Common myeloid progenitor, CD34-positive (primary cell): ENCODE measurements around the gene OR10H1.
A peak's percentile ranks its signal among the peaks of the same experiment; 100 is the strongest.
"Not testable (repeated sequence)": the region's sequence is repeated elsewhere in the genome, so short reads cannot be mapped to it uniquely, and the experiment has no call there.

Experiments
- CTCF ChIA-PET: fragments of 350-600 bp; sonication (Branson Sonifier 250); formaldehyde crosslinking; loops from one replicate; lab custom pipeline; 2021; ENCODE audit warnings: antibody characterized with exemption; lab: Charles Lee
- POLR2A ChIA-PET: fragments of 350-600 bp; sonication (Branson Sonifier 250); formaldehyde crosslinking; loops from one replicate; lab custom pipeline; 2021; ENCODE audit warnings: antibody characterized with exemption; lab: Charles Lee
- DNase-seq, 3 donors: peaks; one replicate each; pipeline versions ENCODE4 v3.0.0 to v3.0.0-alpha.2; 2013
- H3K27ac ChIP-seq, 2 experiments: 1 replicate in 1 of 2; 2 replicates in 1 of 2; pipeline ENCODE4 v1.7.0; 2013; ENCODE audit warnings: inconsistent platforms in 2 of 2, low read length in 2 of 2, mild to moderate bottlenecking in 2 of 2, low read depth in 1 of 2, moderate library complexity in 1 of 2; ENCODE audit not compliant: severe bottlenecking in 2 of 2, insufficient read depth in 1 of 2, poor library complexity in 1 of 2
- H3K27me3 ChIP-seq, 5 experiments: replicated peaks in 2 of 5; 1 replicate in 3 of 5; 2 replicates in 2 of 5; pipeline versions ENCODE4 v1.6.1 to v1.7.0; 2013; ENCODE audit warnings: low read length in 4 of 5, mild to moderate bottlenecking in 2 of 5, moderate library complexity in 2 of 5, inconsistent platforms in 1 of 5; ENCODE audit not compliant: insufficient read depth in 5 of 5, control insufficient read depth in 4 of 5
- H3K36me3 ChIP-seq, 4 experiments: 1 replicate in 2 of 4; 2 replicates in 2 of 4; pipeline versions ENCODE4 v1.6.1 to v1.7.0; 2013; ENCODE audit warnings: low read length in 3 of 4, control low read depth in 1 of 4, mild to moderate bottlenecking in 1 of 4; ENCODE audit not compliant: control insufficient read depth in 4 of 4, insufficient read depth in 4 of 4
- H3K4me1 ChIP-seq, 4 experiments: 1 replicate in 3 of 4; 2 replicates in 1 of 4; pipeline versions ENCODE4 v1.6.1 to v1.7.1; 2013; ENCODE audit warnings: low read length in 3 of 4, mild to moderate bottlenecking in 3 of 4, control low read depth in 1 of 4, inconsistent platforms in 1 of 4, moderate library complexity in 1 of 4; ENCODE audit not compliant: control insufficient read depth in 4 of 4, insufficient read depth in 4 of 4; ENCODE audit errors: control extremely low read depth in 1 of 4
- H3K4me3 ChIP-seq, 7 experiments: 1 replicate in 4 of 7; 2 replicates in 3 of 7; pipeline versions ENCODE4 v1.5.1 to v1.7.0; 2013; ENCODE audit warnings: mild to moderate bottlenecking in 7 of 7, low read length in 6 of 7, moderate library complexity in 6 of 7, inconsistent platforms in 2 of 7, low read depth in 2 of 7, control low read depth in 1 of 7; ENCODE audit not compliant: insufficient read depth in 4 of 7, control insufficient read depth in 1 of 7; ENCODE audit errors: extremely low read depth in 1 of 7
- H3K9me3 ChIP-seq, 5 experiments: 1 replicate in 4 of 5; 2 replicates in 1 of 5; pipeline versions ENCODE4 v1.6.1 to v1.7.1; 2013; ENCODE audit warnings: low read length in 4 of 5, mild to moderate bottlenecking in 2 of 5, inconsistent platforms in 1 of 5, low read depth in 1 of 5, moderate library complexity in 1 of 5; ENCODE audit not compliant: control insufficient read depth in 4 of 5, insufficient read depth in 2 of 5; ENCODE audit errors: control extremely low read depth in 1 of 5
- WGBS: methylation state at CpG from one replicate; pipeline ENCODE4 v1.1.5; 2013; ENCODE audit not compliant: insufficient coverage; 5-methylcytosine and 5-hydroxymethylcytosine counted together

The OR10H1 gene

DNA sequence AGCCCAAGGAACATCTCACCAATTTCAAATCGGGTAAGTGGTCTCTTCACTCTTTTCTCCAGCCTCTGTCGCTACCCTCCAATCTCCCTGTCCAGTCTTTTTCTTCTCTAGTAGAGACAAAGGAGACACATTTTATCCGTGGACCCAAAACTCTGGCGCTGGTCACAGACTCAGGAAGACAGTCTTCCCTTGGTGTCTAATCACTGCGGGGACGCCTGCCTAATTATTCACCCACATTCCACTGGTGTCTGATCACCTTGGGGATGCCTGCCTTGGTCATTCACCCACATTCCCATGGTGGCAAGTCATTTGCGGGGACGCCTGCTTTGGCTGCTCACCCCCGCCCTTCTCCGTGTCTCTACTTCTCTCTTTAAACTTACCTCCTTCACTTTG lies 13.8 kb upstream of the OR10H1 start:
- WGBS = 96% methylated on average over 10 of the region's 10 CpGs
- no peaks in the 10 kb centered on the region for H3K36me3 ChIP-seq
- no peak for DNase-seq
- CTCF ChIA-PET = no interaction called here
- H3K27me3 ChIP-seq = no peaks in the 10 kb centered on the region
- peaks cover 0 to 8% (median 3%) of the 10 kb centered on the region in 4 experiments for H3K4me1 ChIP-seq
- no peak overlapping the region for H3K4me3 ChIP-seq
- H3K9me3 ChIP-seq = no peaks in the 10 kb centered on the region
- peak overlapping the region in 1 of 2 experiments; percentile 77 for H3K27ac ChIP-seq
- POLR2A ChIA-PET = no interaction called here

DNA sequence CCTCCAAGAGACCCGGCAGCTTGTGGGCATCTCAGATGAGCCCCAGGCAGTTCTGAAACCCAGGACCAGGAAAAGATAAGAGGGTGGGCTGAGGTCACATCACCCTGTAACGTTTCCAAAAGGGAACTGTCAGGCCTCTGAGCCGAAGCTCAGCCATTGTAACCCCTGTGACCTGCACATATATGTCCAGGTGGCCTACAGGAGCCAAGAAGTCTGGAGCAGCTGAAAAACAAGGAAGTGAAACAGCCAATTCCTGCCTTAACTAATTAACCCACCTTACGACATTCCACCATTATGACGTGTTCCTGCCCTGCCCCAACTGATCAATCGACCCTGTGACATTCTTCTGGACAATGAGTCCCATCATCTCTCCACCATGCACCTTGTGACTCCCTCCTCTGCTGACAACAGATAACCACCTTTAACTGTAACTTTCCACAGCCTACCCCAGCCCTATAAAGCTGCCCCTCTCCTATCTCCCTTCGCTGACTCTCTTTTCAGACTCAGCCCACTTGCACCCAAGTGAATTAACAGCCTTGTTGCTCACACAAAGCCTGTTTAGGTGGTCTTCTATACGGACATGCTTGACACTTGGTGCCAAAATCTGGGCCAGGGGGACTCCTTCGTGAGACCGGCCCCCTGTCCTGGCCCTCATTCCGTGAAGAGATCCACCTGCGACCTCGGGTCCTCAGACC lies 13.3 kb upstream of the OR10H1 start:
- H3K27me3 ChIP-seq, H3K9me3 ChIP-seq, POLR2A ChIA-PET, H3K4me3 ChIP-seq, H3K36me3 ChIP-seq, H3K4me1 ChIP-seq, CTCF ChIA-PET: not testable (repeated sequence)
- peak in 1 of 3 donors; percentile 24 for DNase-seq
- 81% methylated on average over 12 of the region's 13 CpGs for WGBS
- H3K27ac ChIP-seq = peak overlapping the region in 1 of 2 experiments; percentile 77

DNA sequence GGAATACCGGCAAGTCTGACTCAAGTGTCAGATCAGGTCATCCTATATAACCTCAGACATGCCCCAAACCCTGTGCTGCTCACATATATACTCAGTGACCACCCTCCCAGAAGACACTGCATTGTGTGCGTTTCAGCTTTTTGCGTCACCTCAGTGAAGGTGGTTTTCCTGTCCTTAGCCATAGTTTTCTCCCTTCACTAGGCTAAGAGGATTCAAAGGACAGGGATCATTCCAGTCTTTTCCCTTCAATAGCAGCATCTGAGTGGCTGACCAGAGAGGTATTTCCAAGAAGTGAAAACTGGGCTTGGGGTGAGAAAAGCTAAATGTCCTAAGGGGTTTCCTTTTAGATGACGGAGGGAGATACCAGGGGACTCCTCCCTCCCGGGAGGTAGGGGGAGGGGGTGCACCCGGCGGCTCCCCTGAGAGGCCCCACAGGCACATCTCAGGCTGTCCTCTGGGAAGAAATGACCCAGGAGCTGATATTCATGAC lies 12.7 kb upstream of the OR10H1 start:
- Histone ChIP-seq H3K36me3 (no peaks in the 10 kb centered on the region), H3K9me3 (no peaks in the 10 kb centered on the region), H3K4me1 (peaks cover 0 to 8% (median 3%) of the 10 kb centered on the region in 4 experiments), H3K27ac (peak overlapping the region in 1 of 2 experiments; percentile 77), H3K27me3 (no peaks in the 10 kb centered on the region), H3K4me3 (no peak overlapping the region)
- ChIA-PET POLR2A (no interaction called here), CTCF (no interaction called here)
- DNase-seq = no peak
- WGBS = 83% methylated on average over 4 of the region's 7 CpGs

DNA sequence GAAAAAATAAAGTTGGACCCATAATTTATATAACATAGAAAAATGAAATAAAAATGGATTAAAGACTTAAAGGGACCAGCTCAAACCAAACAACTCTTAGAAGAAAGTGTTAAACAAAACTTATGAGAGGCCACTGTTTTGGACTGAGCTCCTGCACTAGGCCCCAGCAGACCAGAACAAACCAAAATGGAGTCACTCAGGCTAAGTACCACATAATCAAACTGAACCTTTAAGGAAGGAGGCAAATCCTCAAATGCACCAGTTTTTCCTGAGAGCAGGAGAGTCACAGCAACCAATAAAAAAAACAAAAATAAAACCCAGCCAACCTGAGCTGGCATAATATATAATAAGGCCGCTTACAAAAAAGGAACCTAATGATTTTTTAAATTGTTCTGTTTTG lies 10.3 kb upstream of the OR10H1 start:
- Histone ChIP-seq H3K4me3 (no peak overlapping the region), H3K4me1 (peaks cover 0 to 8% (median 3%) of the 10 kb centered on the region in 4 experiments), H3K36me3 (no peaks in the 10 kb centered on the region), H3K27ac (no peak overlapping the region), H3K9me3 (no peaks in the 10 kb centered on the region), H3K27me3 (no peaks in the 10 kb centered on the region)
- ChIA-PET CTCF (interaction anchor here (1.3 kb wide), 1 partner anchor 16 kb away, joined by 4 read pairs; no protein-coding TSS in a partner anchor), POLR2A (no interaction called here)
- no CpG with 5 or more reads among the region's 1 CpG for WGBS
- no peak for DNase-seq

DNA sequence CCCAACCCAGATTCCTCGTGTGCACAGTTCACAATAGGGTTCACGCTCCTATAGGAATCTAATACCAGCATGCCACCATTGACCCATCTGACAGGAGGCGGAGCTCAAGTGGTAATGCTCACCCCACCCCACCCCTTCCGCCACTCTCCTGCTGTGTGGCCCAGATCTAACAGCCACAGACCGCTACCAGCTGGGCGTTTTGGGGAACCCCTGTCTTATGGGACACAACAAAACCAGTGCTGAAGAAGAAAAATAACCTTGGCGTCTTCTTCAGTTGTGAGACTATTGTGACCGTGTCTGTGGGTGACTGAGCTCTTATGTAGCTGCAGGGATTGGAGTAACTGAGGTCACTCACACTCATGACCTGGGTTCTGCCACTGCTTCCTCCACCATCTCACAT lies 5.2 kb upstream of the OR10H1 start:
- WGBS = 100% methylated on average over 5 of the region's 8 CpGs
- ChIA-PET CTCF (interaction anchor here (1.6 kb wide), 1 partner anchor 16 kb away, joined by 4 read pairs; no protein-coding TSS in a partner anchor), POLR2A (no interaction called here)
- DNase-seq = no peak
- no peaks in the 10 kb centered on the region for H3K36me3 ChIP-seq
- no peaks in the 10 kb centered on the region for H3K4me1 ChIP-seq
- H3K9me3 ChIP-seq = no peaks in the 10 kb centered on the region
- peaks cover 0 to 2% (median 0%) of the 10 kb centered on the region in 5 experiments for H3K27me3 ChIP-seq
- no peak overlapping the region for H3K4me3 ChIP-seq
- no peak overlapping the region for H3K27ac ChIP-seq

DNA sequence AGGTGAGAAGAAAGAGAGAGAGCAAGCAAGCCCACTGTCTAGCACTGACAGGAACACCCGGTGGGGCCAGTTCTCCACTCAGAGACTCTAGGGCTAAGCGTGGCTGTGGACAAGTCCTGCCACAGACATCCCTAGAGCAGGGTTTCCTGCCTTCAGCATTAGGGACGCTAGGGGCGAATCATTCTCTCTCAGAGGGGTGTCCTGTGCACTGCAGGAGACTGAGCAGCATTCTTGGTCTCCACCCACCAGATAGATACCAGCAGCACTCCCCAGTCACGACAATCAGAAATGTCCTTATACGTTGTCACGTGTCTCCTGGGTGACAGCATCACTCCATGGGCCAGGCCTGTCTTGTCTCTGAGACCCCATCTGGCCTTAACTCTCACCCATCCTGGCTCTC lies 1.5 kb downstream of the OR10H1 start:
- Histone ChIP-seq H3K27me3 (peaks cover 0 to 20% (median 1%) of the 10 kb centered on the region in 5 experiments), H3K9me3 (no peaks in the 10 kb centered on the region), H3K36me3 (no peaks in the 10 kb centered on the region), H3K27ac (no peak overlapping the region), H3K4me3 (no peak overlapping the region), H3K4me1 (peaks cover 0 to 15% (median 6%) of the 10 kb centered on the region in 4 experiments)
- peak in 1 of 3 donors; percentile 10 for DNase-seq
- 55% methylated on average over 7 of the region's 7 CpGs for WGBS
- POLR2A ChIA-PET = no interaction called here
- CTCF ChIA-PET = no interaction called here

DNA sequence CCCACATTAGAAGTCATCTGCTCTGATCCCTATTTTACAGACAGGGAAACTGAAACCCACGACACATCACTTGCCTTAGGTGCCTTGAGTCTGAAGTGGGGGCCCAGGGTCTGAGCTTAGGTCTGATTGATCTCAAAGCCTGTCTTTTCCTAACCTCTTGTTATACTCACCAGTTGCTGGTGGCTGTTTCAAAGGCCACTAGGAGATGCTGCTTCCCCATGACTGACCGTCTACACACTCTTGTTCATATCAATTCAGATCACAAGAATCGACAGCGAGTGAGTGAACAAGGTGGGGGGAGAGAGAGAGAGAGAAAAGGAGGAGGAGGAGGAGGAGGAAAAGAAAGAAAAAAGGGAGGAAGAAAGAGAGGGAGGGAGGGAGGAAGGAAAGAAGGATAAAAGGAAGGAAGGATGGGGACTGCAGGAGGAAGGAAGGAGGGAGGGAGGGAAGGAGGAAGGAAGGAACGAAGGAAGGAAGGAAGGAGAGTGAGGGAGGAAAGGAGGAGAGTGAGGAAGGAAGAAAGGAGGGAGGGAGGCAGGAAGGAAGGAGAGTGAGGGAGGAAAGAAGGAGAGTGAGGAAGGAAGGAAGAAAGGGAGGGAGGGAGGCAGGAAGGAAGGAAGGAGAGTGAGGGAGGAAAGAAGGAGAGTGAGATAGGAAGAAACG lies 3.3 kb downstream of the OR10H1 start:
- Histone ChIP-seq H3K4me1 (peaks cover 0 to 15% (median 6%) of the 10 kb centered on the region in 4 experiments), H3K36me3 (no peaks in the 10 kb centered on the region), H3K9me3 (no peaks in the 10 kb centered on the region), H3K27ac (no peak overlapping the region), H3K27me3 (peaks cover 0 to 22% (median 1%) of the 10 kb centered on the region in 5 experiments), H3K4me3 (no peak overlapping the region)
- POLR2A ChIA-PET = no interaction called here
- CTCF ChIA-PET = interaction anchor here (0.7 to 2.5 kb wide), 14 partner anchors 23 to 304 kb away, joined by 3 to 17 read pairs (median 4); no protein-coding TSS in a partner anchor
- WGBS = 23% methylated on average over 4 of the region's 6 CpGs
- DNase-seq = peak; percentile 65 to 69 (median 65)
